HG03354 (cell line): Measurements from ENCODE around the gene ZFP91.
A peak's percentile ranks its signal among the peaks of the same experiment; 100 is the strongest.

Experiments
- ATAC-seq: cut with Tn5 transposase; IDR thresholded peaks from one replicate; pipeline ENCODE4 v1.9.1; 2021; ENCODE audit warnings: mild to moderate bottlenecking; ENCODE audit not compliant: unreplicated experiment, poor library complexity, severe bottlenecking

Gene ZFP91

DNA sequence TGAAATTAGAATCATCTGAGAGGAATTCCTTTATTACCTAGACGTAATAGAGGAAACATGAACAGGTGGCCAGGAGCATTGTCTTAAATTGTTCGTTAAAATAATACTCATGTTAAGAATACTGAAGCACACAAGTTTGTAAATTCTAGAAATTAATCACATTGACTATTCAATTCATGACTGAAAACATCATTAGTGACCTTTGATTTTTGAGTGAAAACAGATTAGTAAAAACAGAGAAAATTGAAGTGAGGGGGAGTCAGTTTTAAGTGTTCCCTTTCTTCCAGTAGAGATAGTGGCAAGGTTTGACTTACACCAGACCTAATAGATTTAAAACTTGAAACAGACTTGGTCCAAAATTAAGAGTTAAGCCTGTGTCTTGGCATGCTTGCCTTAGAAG lies 1.4 kb downstream of the ZFP91 start:
- no peak for ATAC-seq

DNA sequence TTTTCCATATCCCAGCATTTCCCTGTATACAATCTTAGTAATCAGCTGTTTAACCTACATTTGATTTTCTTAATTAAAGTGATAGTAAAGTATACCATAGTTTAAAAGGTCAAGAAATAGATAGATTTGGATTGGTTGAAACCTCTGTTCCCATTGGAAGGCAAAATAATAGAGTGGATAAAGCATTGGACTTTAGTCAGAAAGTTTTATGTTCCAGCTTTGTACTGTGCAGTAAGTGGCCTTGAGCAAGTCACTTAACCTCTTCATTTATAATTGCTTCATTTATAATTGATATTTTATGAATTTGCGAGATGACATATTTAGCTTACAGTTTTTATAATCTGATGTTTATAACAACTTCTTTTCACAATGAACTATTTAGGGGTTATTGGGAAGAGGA lies 3.6 kb downstream of the ZFP91 start:
- no peak for ATAC-seq

DNA sequence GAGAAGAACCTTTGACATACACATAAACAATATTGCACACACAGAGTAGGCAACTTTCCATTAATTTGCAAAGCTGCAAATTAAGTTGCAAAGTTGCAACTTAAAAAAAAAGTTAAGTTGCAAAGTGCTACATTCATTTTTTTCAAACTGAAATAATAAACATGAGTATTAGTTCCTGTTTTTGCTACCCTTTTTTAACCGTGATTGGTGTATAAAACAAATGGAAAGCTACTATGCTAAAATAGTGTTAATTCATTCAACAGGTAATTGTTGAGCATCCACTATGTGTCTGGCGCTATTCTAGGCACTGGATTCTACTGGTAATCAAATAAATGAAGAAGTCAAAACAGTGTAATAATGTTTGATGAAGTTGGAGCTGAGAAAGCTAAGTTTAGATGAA lies 8.1 kb downstream of the ZFP91 start:
- ATAC-seq = no peak

DNA sequence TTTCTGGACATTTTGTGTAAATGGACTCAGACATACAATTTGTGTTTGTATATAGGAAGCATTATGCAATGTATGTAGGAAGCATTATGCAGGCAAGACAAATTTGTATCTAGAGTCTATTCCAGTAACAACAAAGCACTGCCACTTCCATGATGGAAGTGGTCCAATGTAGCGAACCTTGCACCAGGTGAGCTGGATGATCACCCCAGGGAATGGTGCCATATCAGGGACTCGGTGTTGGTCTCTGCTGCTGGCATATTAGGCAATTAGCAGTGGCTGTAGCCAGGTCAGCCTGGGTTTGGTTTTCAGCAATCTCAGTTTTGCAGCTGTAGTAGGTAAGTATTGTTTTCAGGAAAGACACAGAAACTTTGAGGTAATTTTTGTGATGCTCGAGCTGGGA lies 12.8 kb downstream of the ZFP91 start:
- no peak for ATAC-seq

DNA sequence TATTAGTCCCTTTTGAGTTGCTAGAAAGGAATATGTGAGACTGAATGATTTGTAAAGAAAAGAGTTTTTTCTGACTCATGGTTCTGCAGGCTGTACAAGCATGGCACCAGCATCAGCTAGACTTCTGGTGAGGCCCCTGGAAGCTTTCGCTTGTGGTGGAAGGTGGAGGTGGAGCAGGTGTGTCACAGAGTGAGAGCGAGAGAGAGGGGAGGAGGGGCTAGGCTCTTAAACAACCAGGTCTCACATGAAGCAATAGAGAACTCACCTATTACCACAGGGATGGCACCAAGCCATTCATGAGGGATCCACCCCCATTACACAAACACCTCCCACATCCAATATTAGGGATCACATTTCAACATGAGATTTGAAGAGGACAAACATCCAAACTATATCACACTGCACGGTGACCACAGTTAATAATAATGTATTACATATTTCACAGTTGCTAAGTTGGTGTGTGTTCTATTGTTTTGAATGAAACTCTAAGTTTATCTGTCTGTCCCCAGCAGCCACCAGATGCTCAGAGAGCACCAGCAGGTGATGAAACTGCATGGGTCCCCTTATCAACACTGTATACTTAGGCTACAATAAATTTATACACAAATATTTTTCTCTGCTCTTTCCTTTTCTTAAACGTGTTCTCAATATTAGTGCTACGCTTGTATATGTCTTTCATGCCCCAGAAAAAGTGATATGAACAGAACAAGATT lies 14.1 kb downstream of the ZFP91 start:
- peak; percentile 52 for ATAC-seq

DNA sequence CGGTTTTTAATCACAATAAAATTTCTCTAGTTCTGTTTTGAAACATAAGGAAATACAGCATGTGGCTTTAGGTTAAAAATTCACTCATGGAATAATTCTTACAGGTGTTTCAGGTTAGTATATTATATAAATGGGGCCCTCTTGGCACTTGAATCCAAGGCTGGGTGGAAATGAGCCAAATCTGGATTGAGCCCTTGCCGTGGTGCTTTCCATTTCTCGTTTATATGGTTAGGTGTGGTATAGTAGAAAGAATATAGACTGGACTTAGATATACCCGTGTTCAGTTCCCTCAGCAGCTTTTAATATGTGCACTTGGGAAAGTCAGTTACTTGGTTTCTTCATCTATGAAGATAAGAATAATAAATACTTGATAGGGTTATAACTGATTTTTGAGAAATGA lies 16.0 kb downstream of the ZFP91 start:
- no peak for ATAC-seq

DNA sequence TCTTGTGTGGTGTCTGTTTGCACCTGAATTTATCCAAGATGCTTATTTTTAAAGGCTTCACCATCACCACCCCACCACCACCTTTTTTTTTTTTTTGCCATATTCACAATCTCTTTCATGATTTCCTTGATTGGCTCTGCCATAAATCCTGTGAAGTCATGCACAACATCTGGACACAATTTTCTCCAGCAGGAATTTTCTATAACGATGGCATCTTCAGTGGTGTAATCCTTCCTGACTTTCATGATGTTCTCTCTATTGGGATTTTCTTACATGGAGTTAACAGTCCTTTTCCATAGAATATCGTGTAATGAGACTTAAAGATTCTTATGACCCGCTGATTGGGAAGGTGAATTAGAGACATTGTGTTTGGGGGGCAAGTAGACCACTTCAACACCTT lies 17.8 kb downstream of the ZFP91 start:
- ATAC-seq = no peak

DNA sequence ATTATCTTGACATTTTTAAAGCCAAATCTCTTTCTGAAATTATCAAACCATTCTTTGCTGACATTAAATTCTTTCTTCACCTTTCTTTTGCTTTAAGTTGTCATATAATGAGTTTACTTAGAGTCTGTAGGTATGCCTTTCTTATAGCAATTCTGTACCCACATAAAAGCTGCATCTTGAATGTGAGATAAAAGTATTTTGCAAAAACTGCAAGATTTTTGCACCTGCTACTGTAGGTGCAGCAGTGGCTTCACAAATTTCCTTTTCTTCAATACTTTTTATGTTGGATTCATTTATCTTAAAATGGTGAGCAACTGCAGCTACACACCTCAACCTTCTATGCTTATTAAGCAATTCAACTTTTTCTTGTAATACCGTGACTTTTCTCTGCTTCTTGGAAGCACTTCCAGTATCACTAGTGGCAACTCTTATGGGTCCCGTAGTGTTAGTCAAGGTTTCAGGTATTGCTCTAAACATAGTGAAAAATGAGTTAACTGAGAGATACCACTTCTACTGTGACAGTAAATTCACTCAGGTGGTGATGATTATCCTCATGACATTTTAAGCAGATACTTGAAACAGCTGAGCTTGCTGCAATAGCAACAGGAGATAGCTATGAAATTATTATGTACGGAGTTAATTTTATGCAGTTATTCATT lies 18.8 kb downstream of the ZFP91 start:
- no peak for ATAC-seq

DNA sequence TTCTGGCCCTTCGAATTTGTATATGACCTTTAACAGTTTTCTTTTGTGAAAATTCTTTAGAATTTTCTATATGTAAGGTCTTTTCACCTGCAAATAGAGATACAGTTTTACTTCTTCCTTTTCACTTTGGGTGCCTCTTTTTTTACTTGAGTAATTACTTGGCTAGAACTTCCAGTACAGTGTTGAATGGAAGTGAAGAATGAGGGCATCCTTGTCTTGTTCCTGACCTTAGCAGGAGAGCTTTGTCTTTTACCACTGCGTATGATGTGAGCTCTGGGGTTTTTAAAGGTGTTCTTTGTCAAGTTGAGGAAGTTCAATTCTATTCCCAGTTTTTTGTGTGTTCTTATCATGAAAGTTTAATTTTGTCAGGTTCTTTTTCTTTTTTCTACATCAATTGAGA lies 21.6 kb downstream of the ZFP91 start:
- no peak for ATAC-seq

DNA sequence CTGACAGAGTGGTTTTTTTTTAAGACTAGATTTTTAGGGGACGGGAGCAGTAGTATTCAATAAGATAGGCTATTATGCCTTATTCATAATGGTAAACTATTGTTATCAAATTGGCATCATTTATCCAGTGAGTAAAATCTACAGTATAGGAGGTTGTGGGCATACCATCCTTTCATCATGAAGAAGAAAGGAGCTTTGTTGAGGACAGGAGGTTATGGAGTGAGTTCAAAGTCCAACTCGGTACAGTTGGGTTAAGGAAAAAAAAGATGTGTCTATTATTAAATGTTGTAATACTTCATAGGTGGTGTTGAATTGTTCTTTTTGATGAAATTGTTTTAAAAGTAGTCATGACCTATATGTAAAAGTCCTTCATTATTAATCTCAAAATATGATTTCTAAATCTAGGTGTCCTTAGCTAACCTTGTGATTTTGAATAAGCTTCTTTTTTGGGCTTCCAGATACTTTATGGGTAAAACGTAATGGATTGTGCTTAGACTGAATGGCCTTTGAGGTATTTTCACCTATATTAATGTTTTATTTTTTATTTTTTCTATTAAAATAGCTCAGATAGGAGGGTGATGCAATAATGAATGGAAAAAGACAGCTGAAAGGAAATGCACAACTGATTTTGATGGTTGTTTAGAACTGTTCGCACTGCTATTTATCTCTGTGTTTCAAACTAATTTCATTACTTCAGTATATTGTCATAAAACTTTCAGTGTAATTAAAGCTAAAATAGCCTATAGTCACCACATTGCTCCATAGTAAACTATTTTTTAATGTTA lies 28.3 kb downstream of the ZFP91 start:
- ATAC-seq = no peak

DNA sequence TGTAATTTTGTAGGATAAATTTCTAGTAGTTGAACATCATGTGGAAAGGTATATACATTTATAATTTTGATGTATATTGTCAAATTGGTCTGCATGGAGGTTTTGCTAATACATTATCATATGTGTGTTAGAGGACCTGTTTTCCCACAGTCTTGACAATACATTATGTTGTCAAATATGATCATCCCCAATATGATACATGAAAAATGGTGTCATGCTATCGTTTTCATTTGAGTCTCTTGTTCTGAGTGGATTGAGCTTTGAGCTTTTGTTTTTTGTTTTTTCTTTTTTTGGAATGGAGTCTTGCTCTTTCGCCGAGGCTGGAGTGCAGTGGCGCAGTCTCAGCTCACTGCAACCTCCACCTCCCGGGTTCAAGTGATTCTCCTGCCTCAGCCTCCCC lies 29.5 kb downstream of the ZFP91 start:
- ATAC-seq = no peak

DNA sequence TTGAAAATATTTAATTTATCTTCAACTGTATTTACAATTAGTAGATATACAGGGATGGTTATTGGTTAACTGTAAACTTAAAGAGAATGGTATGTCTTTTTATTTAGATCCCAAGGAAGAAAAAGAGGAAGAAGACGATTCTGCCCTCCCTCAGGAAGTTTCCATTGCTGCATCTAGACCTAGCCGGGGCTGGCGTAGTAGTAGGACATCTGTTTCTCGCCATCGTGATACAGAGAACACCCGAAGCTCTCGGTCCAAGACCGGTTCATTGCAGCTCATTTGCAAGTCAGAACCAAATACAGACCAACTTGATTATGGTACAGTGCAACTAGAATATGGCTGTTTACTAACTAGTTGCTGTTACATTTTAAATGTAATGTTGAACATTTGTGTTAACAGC lies 30.9 kb downstream of the ZFP91 start:
- ATAC-seq = no peak

DNA sequence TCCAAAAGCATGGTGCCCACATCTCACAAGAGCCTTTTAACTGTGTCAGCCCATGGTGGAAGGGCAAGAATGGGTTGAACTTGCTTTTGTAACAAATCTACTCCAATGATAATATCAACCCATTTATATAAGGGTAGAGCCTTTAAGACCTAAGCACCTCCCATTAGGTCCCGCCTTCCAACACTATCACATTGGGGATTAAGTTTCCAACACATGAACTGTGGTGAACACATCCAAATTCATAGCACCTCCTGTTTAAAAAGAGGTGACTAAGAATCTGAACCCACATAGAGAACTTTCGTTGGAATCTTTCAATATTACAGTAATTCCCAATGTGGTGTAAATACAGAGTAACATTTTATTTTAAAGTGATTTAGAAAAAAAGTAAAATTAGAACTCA lies 34.4 kb downstream of the ZFP91 start:
- no peak for ATAC-seq

DNA sequence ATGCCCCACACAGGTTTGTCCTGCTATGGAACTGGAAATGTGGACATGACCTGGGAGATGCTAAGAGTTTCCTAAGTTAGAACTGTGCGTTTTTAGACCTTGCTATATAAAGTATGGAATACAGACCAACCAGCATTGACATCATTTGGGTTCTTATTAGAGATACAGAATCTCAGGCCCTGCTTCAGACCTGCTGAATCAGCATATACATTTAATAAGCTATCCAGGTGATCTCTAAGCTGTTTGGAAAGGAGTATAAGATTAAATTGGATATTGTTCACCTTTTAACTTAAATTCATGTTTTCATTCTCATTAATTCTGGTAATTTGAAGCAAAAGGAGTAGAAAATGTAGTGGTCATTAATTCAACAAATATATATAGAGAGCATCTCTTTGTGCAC lies 36.7 kb downstream of the ZFP91 start:
- ATAC-seq = no peak

DNA sequence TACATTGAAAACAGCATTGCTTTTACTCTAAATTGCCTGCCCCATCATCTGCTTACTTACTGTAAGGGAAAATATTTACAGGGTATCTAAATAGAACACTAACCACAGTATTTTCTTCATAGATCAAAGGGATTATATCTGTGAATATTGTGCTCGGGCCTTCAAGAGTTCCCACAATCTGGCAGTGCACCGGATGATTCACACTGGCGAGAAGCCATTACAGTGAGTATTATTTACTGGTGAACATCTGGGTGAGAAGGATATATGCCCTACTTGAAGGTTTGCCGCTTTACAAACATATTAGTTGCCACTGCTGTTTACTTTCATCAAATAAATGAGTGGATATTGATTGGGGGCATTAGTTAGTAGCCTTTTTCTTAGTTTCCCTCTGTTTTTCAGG lies 37.7 kb downstream of the ZFP91 start:
- no peak for ATAC-seq

DNA sequence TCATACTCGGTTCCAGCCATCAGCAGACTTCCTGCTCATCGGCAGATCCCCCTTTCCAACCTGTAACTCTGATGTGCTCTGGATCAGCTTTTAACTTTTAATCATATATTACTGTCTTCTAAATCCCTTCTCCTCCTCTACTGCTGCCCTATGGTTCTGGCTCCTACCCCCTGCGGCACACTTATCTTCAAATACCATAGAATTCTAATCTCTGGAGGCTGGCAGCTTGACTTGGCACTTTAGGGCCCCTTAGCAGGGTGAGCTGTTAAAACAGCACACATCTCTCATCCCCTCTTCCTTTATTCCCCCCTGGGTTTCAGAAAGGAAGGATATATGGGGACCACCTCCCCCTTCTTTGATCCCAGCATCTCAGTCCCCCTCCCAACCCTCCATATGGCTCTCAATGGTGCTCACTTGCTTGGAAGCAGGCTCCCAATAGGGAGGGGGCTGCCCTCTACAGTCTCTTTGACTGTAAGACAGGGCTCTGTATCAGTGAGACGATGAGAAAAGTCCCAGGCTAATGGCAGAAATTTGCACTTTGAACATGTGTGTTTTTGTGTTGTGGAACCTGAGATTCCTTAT lies 39.2 kb downstream of the ZFP91 start:
- no peak for ATAC-seq

DNA sequence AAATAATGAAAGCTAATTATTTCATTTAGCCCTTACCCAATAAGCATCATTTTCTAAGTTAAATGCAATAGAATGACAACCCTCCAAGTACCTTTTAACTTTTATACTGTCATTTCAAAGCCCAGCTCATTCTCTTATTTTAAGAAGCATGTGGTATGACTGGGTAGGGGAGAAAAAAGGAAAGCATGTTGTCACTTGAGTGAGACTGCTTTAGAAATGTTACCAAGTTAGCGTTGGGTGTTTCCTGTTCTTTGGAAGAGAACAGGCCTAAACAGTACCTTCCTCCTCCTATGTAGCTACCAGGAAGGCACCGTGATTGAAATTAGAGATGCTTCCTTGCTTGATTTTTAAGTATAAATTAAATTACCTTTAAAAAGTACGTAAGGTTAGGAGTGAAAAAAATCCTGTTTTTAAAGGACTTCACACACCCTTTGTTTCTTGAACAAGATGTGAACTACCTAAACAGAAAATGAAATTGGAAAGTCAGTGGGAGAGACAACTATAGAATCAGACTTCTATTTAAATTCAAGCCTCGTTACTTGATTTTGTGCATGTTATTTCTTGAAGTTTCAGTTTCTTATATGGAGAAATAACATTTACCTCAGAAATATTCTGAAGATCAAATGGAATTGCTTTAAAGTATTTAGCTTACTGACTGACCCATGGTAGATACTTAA lies 42.9 kb downstream of the ZFP91 start:
- ATAC-seq = no peak

DNA sequence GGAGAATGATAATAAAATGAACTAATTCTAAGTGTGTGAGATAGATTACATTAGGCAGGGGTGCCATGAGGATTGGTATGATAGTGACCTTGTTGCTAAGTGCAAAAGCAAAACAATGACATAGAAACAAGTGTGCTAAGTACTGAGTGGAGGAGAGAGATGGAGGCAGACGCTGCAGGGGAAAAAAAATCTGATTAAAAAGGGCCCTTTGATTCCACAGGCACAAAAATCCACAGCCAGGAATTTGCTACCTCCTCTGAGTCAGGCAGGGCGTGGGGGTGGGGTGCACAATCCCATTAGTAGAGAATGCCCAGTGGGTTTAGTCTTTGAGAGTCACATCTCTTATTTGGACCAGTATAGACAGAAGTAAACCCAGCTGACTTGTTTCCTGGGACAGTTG lies 43.5 kb downstream of the ZFP91 start, which contains the start of gene CNTF:
TSS of gene CNTF (plus strand) at position 322 of the 400 bp plus-strand sequence. CDS start 88 bp downstream, outside the sequence.
- ATAC-seq = no peak

DNA sequence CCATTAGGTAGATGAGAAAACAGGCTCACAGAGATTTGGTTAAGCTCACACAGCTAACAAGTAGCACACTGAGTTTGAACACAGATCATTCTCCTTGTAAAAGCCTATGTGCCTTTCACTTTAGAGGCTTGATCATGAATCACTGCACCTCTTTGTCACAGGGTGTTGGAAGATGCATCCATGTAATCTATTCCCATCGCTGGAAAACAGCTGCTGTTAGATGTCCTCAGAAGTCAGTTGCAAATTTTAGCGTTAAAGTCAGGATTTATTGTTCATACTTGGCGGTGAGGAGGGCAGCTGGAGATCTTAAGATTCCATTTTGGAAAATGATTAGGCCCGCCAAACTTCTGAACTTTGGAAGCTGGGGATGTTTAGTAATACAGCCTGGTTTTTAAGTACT lies 46.2 kb downstream of the ZFP91 start:
- ATAC-seq = no peak

DNA sequence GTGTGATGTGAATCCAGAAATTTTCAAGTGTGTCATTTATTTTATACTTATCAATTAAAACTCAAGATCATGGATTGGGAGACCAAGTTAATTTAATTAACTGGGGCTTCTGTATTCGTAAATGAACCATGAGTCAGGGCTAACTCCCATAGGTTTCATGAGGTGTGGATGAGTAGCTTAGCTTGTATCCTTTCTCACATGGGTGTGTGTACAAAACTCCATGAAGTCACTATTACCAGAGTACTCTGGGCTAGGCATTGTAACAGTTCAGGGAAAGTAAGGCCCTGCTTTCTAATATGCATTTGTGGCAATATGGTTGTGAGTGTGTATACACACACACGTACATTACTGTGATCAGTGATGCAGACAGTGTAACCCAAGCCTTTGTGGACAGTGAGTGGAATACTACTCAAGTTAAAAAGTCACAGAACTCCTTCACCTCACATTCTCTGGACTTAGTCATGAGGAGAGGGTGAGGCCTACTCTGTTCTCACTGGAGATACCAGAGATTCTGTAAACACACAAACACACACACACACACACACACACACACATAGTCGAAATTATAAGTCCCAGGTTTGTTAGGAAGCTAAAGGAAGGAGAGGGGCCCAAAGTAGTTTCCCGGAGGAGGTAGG lies 47.1 kb downstream of the ZFP91 start:
- ATAC-seq = no peak
